ENCODE results near the gene RRN3. TPM values are rescaled to one million over a fixed set of nuclear protein-coding genes. Genes with fewer than 3 reads are reported as not detected.
"Not testable (repeated sequence)": the region's sequence is repeated elsewhere in the genome, so short reads cannot be mapped to it uniquely, and the experiment has no call there.

RRN3 gene
- total RNA-seq, 2 donors from 2014 or later = 33.8 to 45.7 TPM

DNA sequence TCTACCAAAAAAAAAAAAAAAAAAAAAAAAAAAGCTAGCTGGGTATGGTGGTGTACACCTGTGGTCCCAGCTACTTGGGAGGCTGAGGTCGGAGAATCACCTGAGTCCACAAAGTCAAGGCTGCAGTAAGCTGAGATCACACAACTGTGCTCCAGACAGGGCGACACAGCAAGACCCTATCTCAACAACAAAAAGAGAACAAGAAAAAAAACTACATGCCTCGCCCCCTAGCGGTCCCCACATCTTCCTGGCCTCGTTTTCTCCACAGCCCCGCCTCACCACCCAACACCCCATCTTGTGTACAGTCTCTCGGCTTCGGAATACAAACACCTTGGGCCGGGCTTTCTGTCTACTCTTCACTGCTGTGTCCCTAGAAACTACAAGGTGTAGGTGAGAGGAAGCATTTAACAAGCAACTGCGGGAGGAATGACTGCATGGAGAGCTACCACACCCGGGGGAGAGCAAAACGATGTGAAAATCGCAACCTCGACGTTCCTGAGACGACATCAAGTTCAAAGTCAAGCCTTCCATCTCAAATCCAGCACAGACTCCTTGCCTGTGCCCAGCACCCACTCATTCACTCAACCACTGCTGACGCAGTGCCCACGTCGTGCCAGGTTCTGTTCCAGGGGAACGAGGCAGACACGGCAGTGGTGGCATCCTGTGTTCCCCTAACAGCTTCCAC is 47.2 kb downstream of the RRN3 start:
- no peak for ATAC-seq (replicated peaks)
- Mint-ChIP-seq H3K36me3 (ENCODE audit: low read depth) (peaks cover 51% of the 10 kb centered on the region), H3K9me3 (no peaks in the 10 kb centered on the region), H3K4me3 (no peak overlapping the region), H3K4me1 (peaks cover 7% of the 10 kb centered on the region), H3K27me3 (no peaks in the 10 kb centered on the region), H3K27ac (peak overlapping the region; percentile 73)

GRCh38 chr16:15045270-15045669 is 48.8 kb downstream of the RRN3 start:
- H3K36me3 Mint-ChIP-seq (ENCODE audit: low read depth) = peaks cover 60% of the 10 kb centered on the region
- not testable (repeated sequence) for H3K4me1 Mint-ChIP-seq; H3K9me3 Mint-ChIP-seq; H3K27ac Mint-ChIP-seq; H3K4me3 Mint-ChIP-seq; ATAC-seq (replicated peaks); H3K27me3 Mint-ChIP-seq

DNA sequence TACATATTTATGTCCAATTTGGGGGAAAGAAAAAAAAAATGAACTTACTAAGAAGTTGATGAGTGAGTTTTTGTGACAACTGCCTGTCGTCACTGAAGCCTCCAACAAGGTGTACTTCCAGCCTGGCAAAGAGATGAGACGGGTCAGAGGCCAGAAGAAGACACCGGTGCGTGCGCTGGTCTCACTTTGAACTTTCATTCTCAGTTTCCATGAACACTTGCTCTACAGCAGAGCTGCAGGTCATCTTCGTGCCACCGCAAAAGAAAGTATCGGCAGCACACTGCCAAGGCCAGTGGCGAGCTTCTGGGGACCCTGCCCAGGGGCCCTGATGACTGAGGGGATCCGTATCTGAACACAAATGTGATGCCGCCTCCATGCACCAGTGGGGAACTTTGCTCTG is 49.8 kb downstream of the RRN3 start:
- peaks cover 70% of the 10 kb centered on the region for H3K36me3 Mint-ChIP-seq (ENCODE audit: low read depth)
- H3K4me3 Mint-ChIP-seq = no peak overlapping the region
- H3K9me3 Mint-ChIP-seq = no peaks in the 10 kb centered on the region
- no peak for ATAC-seq (replicated peaks)
- H3K27me3 Mint-ChIP-seq = no peaks in the 10 kb centered on the region
- peaks cover 5% of the 10 kb centered on the region for H3K4me1 Mint-ChIP-seq
- no peak overlapping the region for H3K27ac Mint-ChIP-seq

DNA sequence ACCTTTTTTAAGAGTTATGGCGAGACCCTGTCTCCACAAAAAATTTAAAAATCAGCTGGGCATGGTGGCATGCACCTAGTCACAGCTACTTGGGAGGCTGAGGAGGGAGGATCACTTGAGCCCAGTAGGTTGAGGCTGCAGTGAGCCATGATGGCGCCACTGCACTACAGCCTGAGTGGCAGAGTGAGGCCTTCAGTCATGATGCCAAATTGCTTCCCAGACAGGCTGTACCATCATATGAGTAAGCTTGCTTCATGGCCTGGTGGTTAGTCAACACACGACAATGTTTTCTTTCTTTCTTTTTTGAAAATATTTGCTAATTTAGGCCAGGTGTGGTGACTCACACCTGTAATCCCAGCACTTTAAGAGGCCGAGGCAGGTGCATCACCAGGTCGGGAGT is 50.7 kb downstream of the RRN3 start:
- Mint-ChIP-seq H3K4me1 (peaks cover 5% of the 10 kb centered on the region), H3K9me3 (no peaks in the 10 kb centered on the region), H3K4me3 (no peak overlapping the region), H3K27ac (peak overlapping the region; percentile 30), H3K36me3 (ENCODE audit: low read depth) (peaks cover 79% of the 10 kb centered on the region), H3K27me3 (no peaks in the 10 kb centered on the region)
- ATAC-seq (replicated peaks) = no peak

GRCh38 chr16:15041271-15042004 is 52.6 kb downstream of the RRN3 start:
- Mint-ChIP-seq H3K27me3 (no peaks in the 10 kb centered on the region), H3K27ac (no peak overlapping the region), H3K4me3 (no peak overlapping the region)

DNA sequence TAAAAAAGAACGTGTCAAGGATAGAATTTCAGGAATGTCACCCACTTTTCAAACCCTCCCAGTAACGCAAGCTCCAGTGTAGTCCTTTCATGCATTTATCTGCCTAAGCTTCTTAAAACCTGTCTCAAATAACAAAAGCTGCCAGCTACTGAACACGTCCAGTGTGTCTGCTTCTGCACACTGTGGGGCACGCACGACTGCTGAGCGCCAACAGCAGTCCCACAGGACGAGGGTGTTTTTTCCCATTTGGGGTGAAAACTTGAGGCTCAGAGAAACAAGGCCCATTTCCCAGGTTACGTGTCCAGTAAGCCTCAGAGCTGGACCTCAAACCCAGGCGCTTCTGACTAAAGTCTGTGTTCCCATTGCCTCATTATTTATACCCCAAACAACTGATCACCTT is 55.4 kb downstream of the RRN3 start:
- ATAC-seq (replicated peaks) = no peak
- no peaks in the 10 kb centered on the region for H3K27me3 Mint-ChIP-seq
- no peak overlapping the region for H3K4me3 Mint-ChIP-seq
- no peak overlapping the region for H3K27ac Mint-ChIP-seq
- H3K9me3 Mint-ChIP-seq = no peaks in the 10 kb centered on the region
- no peaks in the 10 kb centered on the region for H3K4me1 Mint-ChIP-seq
- H3K36me3 Mint-ChIP-seq (ENCODE audit: low read depth) = peaks cover 89% of the 10 kb centered on the region

More at GRCh38 chr16:15041271-15042004, 52.6 kb downstream of the RRN3 start:
- no peak for ATAC-seq (replicated peaks)
- Mint-ChIP-seq H3K4me1 (no peaks in the 10 kb centered on the region), H3K36me3 (ENCODE audit: low read depth) (peaks cover 89% of the 10 kb centered on the region), H3K9me3 (no peaks in the 10 kb centered on the region)

DNA sequence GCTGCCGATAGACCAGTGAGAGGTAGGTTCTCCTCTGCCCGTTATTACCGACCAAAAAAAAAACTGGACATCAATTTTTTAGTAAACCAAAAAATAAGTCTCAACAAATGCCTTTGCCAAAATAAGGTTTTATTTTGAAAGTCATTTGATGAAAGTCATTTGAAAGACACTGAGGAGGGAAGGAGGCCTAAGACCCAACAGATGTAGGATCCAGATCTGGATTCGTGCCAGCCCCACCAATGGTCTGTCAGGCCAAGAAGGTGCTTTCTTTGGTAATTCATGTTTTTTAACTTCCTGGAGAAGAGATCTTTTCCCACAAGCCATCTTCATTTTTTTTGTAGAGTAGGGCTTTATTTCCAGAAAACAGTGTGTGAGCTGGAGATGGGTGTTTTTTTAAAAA is 56.3 kb downstream of the RRN3 start:
- Mint-ChIP-seq H3K27ac (no peak overlapping the region), H3K4me1 (no peaks in the 10 kb centered on the region), H3K4me3 (no peak overlapping the region), H3K9me3 (no peaks in the 10 kb centered on the region), H3K36me3 (ENCODE audit: low read depth) (peaks cover 90% of the 10 kb centered on the region), H3K27me3 (no peaks in the 10 kb centered on the region)
- no peak for ATAC-seq (replicated peaks)

- no peak overlapping the region for H3K4me3 Mint-ChIP-seq
- no peaks in the 10 kb centered on the region for H3K4me1 Mint-ChIP-seq
- H3K9me3 Mint-ChIP-seq = no peaks in the 10 kb centered on the region
- peaks cover 92% of the 10 kb centered on the region for H3K36me3 Mint-ChIP-seq (ENCODE audit: low read depth)
- no peak for ATAC-seq (replicated peaks)
- no peaks in the 10 kb centered on the region for H3K27me3 Mint-ChIP-seq
- no peak overlapping the region for H3K27ac Mint-ChIP-seq
Observed at GRCh38 chr16:15037003-15037402, 57.1 kb downstream of the RRN3 start.

- Mint-ChIP-seq H3K4me1 (peaks cover 7% of the 10 kb centered on the region), H3K9me3 (no peaks in the 10 kb centered on the region), H3K36me3 (ENCODE audit: low read depth) (peaks cover 96% of the 10 kb centered on the region), H3K27me3 (no peaks in the 10 kb centered on the region), H3K4me3 (no peak overlapping the region), H3K27ac (no peak overlapping the region)
- no peak for ATAC-seq (replicated peaks)
Observed at GRCh38 chr16:15035163-15035729, 58.8 kb downstream of the RRN3 start.

DNA sequence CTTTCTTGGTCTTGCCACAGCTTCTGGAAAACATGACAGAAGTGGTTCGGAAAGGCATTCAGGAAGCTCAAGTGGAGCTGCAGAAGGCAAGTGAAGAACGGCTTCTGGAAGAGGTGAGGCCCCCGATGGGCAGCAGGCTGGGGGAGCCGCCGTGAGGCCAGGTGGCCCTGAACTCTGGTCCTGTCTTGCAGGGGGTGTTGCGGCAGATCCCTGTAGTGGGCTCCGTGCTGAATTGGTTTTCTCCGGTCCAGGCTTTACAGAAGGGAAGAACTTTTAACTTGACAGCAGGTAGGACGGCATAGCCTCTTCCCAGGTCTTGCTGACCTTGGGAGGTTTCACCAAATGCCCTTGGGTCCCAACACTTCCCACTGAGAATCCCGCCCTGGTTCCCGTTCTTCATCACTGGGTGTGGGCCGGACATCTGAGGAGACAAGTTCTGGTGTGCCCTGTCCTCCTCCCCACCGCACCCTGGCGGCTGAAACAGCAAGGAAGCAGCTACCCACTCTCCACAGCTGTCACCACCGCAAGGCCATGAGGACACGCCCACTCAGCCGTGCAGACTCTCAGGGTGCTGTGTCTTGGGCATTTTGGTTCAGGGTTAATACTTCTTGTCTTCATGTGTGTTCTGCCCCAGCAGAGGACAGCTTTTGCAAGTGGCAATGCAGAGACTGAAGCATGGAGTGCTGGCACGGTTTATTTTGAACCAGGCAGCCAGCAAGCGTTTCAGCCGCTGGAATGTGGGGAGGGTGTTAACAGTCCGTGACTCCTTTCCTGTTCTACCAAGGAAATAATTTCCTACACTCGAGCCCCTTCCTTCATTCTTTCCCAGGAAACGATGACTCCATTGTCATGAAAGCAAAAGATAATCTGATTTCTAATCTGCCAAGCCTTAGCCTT is 59.6 kb downstream of the RRN3 start:
- ATAC-seq (replicated peaks) = no peak
- Mint-ChIP-seq H3K27ac (no peak overlapping the region), H3K9me3 (no peaks in the 10 kb centered on the region), H3K36me3 (ENCODE audit: low read depth) (peaks cover 88% of the 10 kb centered on the region), H3K4me3 (no peak overlapping the region), H3K4me1 (peaks cover 7% of the 10 kb centered on the region), H3K27me3 (no peaks in the 10 kb centered on the region)

- Mint-ChIP-seq H3K27ac (no peak overlapping the region), H3K27me3 (no peaks in the 10 kb centered on the region), H3K4me1 (peaks cover 7% of the 10 kb centered on the region), H3K4me3 (no peak overlapping the region), H3K9me3 (no peaks in the 10 kb centered on the region), H3K36me3 (ENCODE audit: low read depth) (peaks cover 87% of the 10 kb centered on the region)
- ATAC-seq (replicated peaks) = no peak
Observed at GRCh38 chr16:15033309-15033707, 60.8 kb downstream of the RRN3 start.

- Mint-ChIP-seq H3K36me3 (ENCODE audit: low read depth) (peaks cover 87% of the 10 kb centered on the region), H3K4me3 (no peak overlapping the region)
Observed at GRCh38 chr16:15032547-15033308, 61.3 kb downstream of the RRN3 start.

DNA sequence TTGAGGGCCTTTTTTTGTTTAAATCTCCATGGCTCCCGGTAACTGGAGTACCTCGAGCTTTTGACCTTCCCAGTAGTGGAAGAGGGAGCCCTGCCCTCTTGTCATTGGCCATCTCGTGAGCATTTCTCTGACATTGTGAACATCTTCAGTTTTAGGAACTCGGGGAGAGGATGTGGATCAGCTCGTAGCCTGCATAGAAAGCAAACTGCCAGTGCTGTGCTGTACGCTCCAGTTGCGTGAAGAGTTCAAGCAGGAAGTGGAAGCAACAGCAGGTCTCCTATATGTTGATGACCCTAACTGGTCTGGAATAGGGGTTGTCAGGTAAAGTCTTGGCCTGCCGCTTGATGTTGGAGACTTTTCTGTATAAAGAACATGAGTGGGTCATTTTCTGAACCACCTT is 62.5 kb downstream of the RRN3 start:
- H3K4me1 Mint-ChIP-seq = peaks cover 13% of the 10 kb centered on the region
- H3K36me3 Mint-ChIP-seq (ENCODE audit: low read depth) = peaks cover 86% of the 10 kb centered on the region
- H3K9me3 Mint-ChIP-seq = no peaks in the 10 kb centered on the region
- H3K27me3 Mint-ChIP-seq = no peaks in the 10 kb centered on the region
- no peak overlapping the region for H3K4me3 Mint-ChIP-seq
- H3K27ac Mint-ChIP-seq = peak overlapping the region; percentile 79
- no peak for ATAC-seq (replicated peaks)

More at GRCh38 chr16:15032547-15033308, 61.3 kb downstream of the RRN3 start:
- Mint-ChIP-seq H3K27ac (peak overlapping the region; percentile 79), H3K4me1 (peaks cover 13% of the 10 kb centered on the region), H3K27me3 (no peaks in the 10 kb centered on the region), H3K9me3 (no peaks in the 10 kb centered on the region)
- no peak for ATAC-seq (replicated peaks)

- H3K27me3 Mint-ChIP-seq = no peaks in the 10 kb centered on the region
- H3K27ac Mint-ChIP-seq = peak overlapping the region; percentile 79
- no peaks in the 10 kb centered on the region for H3K9me3 Mint-ChIP-seq
- H3K36me3 Mint-ChIP-seq (ENCODE audit: low read depth) = peaks cover 86% of the 10 kb centered on the region
- ATAC-seq (replicated peaks) = no peak
- H3K4me3 Mint-ChIP-seq = no peak overlapping the region
- H3K4me1 Mint-ChIP-seq = peaks cover 13% of the 10 kb centered on the region
Observed at GRCh38 chr16:15031179-15031578, 62.9 kb downstream of the RRN3 start.

Data from activated T-helper 17 cell treated with anti-CD3 and anti-CD28 coated beads, Interleukin-2, amount 50 U/mL, for 72 hours (primary cell).